ENCODE results near the gene LGALS3. TPM values are rescaled to one million over a fixed set of nuclear protein-coding genes. Genes with fewer than 3 reads are reported as not detected.

Gene LGALS3
- total RNA-seq, 4 donors from 2014 or later: 253 to 467 (median 361) TPM

GRCh38 chr14:55123101-55123500 is 6.0 kb upstream of the LGALS3 start:
- no peak for TF ChIP-seq EP300 (IDR thresholded peaks at IDR 0.05)
- TF ChIP-seq POLR2AphosphoS5 (IDR thresholded peaks at IDR 0.05): no peak
- TF ChIP-seq POLR2A (IDR thresholded peaks at IDR 0.05): no peak
- no peak for TF ChIP-seq CTCF (IDR thresholded peaks at IDR 0.05)
- no peak overlapping the region for H3K4me3 ChIP-seq
- 46 to 49% methylated on average over 2 to 4 of the region's 8 CpGs for WGBS, 2 donors (ENCODE audit: low coverage in 1 of 2)
- H3K27ac ChIP-seq: peak overlapping the region in 1 of 4 donors; percentile 21
- peaks cover 0 to 66% (median 5%) of the 10 kb centered on the region in 3 donors for H3K4me1 ChIP-seq
- H3K9me3 ChIP-seq: no peaks in the 10 kb centered on the region
- no peaks in the 10 kb centered on the region for H3K36me3 ChIP-seq
- H3K27me3 ChIP-seq: no peaks in the 10 kb centered on the region
- peak; percentile 24 for ATAC-seq

GRCh38 chr14:55123852-55124639 is 5.0 kb upstream of the LGALS3 start:
- no peak overlapping the region for H3K27ac ChIP-seq
- peaks cover 0 to 65% (median 5%) of the 10 kb centered on the region in 3 donors for H3K4me1 ChIP-seq
- WGBS, 2 donors (ENCODE audit: low coverage in 1 of 2): 78 to 94% methylated on average over 5 to 8 of the region's 9 CpGs
- H3K4me3 ChIP-seq: no peak overlapping the region
- H3K9me3 ChIP-seq: no peaks in the 10 kb centered on the region
- no peaks in the 10 kb centered on the region for H3K27me3 ChIP-seq
- no peak for ATAC-seq
- TF ChIP-seq POLR2A (IDR thresholded peaks at IDR 0.05) (no peak), EP300 (IDR thresholded peaks at IDR 0.05) (no peak), CTCF (IDR thresholded peaks at IDR 0.05) (no peak), POLR2AphosphoS5 (IDR thresholded peaks at IDR 0.05) (no peak)
- no peaks in the 10 kb centered on the region for H3K36me3 ChIP-seq

- no peak for TF ChIP-seq POLR2A (IDR thresholded peaks at IDR 0.05)
- TF ChIP-seq POLR2AphosphoS5 (IDR thresholded peaks at IDR 0.05): no peak
- no peak for TF ChIP-seq EP300 (IDR thresholded peaks at IDR 0.05)
- no peak for TF ChIP-seq CTCF (IDR thresholded peaks at IDR 0.05)
- no peak for ATAC-seq
- 83 to 93% methylated on average over 5 of the region's 8 CpGs for WGBS, 2 donors (ENCODE audit: low coverage in 1 of 2)
- Histone ChIP-seq H3K27me3 (no peaks in the 10 kb centered on the region), H3K9me3 (no peaks in the 10 kb centered on the region), H3K36me3 (no peaks in the 10 kb centered on the region), H3K27ac (no peak overlapping the region), H3K4me3 (no peak overlapping the region), H3K4me1 (peaks cover 0 to 56% (median 5%) of the 10 kb centered on the region in 3 donors)
These were observed 4.2 kb upstream of the LGALS3 start for GRCh38 chr14:55124774-55125386.

- no peak for TF ChIP-seq POLR2A (IDR thresholded peaks at IDR 0.05)
- TF ChIP-seq POLR2AphosphoS5 (IDR thresholded peaks at IDR 0.05): no peak
- no peak for TF ChIP-seq CTCF (IDR thresholded peaks at IDR 0.05)
- TF ChIP-seq EP300 (IDR thresholded peaks at IDR 0.05): no peak
- H3K9me3 ChIP-seq: no peaks in the 10 kb centered on the region
- H3K27ac ChIP-seq: peak overlapping the region in 3 of 4 donors; percentile 21 to 98 (median 41)
- no peaks in the 10 kb centered on the region for H3K27me3 ChIP-seq
- 83 to 90% methylated on average over 2 to 3 of the region's 3 CpGs for WGBS, 2 donors (ENCODE audit: low coverage in 1 of 2)
- H3K4me3 ChIP-seq: no peak overlapping the region
- H3K4me1 ChIP-seq: peaks cover 0 to 60% (median 5%) of the 10 kb centered on the region in 3 donors
- no peak for ATAC-seq
- no peaks in the 10 kb centered on the region for H3K36me3 ChIP-seq
These were observed 3.6 kb upstream of the LGALS3 start for GRCh38 chr14:55125403-55125802.
